ENCODE results near the gene TOB2.
"Not testable (repeated sequence)": the region's sequence is repeated elsewhere in the genome, so short reads cannot be mapped to it uniquely, and the experiment has no call there.

The TOB2 gene

DNA sequence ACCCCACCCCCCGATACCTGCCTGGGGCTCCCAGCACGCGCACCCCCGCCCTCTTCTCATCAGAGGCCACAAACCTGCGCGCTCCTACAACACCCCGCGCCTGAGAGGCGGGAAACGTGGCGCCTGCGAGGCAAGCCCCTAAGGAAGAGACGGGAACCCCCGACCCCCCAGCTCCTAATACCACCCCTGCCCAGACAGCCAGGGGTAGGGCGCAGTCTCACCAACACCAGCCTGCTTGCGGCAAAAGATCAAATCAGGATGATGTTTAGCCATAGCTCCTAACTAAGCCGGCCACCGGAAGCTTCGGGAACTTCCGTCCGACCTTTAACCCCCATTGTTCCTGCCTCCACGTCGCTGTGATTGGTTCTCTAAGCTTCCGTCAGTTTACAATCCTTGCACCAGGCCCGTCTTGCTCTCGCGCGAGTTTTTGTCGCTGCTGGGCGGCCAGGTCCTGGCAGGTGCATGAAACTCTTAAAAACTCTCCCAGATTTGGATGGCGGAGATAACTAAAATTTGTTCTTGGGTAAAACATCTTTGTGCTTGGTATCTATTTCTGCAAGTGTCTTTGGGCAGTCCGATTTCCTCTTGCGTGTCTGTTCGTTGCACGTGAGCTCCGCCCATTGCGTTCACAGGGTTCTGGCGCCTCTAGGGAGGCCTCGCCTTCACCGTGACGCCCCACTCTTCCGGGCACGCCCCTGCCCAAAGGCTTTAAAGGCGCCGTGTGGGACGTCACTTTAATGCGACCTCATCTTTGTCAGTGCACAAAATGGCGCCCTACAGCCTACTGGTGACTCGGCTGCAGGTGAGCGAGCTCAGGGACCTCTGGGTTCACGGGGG is 22.0 kb upstream of the TOB2 start, which contains the start of the genes ACO2 and PHF5A:
TSS of gene ACO2 (plus strand) at position 737 of the 837 bp plus-strand sequence. CDS start at position 767, 30 bp downstream.
TSS of gene PHF5A (minus strand) at position 312 of the 837 bp plus-strand sequence. CDS start at position 273, 39 bp downstream.
- peak; percentile 96 for DNase-seq (ENCODE audit: low read depth)

DNA sequence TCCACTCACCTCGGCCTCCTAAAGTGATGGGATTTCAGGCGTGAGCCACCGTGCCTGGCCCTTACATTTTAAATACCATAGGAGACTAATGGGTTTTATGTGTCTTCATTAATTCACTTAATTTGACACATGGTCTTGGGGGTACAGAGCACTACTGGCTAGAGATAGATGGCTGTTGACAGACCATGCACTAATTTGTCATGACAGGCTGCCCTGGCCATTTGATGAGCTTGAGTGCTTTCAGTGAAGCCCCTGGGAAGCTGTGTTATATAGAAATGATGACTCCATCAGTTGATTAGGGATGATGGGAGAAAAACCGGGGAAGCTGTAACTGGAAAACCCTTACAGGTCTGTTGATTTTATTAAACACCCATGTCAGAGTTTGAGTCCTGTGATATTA is 15.3 kb upstream of the TOB2 start:
- no peak for DNase-seq (ENCODE audit: low read depth)

DNA sequence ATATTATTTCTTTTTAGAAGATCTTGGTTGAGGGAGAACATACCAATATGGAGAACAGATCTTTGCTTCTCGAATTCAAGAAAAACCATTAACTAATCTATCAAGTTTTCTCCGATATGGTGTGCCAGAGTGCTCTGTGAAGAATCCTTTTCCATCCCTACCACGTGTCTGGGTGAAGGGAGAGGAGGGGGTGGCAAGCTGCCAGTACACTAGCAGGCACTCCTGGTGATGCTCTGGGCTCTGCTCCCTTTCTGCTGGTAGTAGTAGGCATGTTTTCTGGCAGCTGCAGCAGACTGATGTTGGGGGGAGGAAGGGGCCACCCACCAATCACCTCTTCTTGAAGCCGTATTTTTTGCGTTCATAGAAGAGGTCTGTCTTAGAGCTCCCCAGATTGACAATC is 13.5 kb upstream of the TOB2 start:
- DNase-seq (ENCODE audit: low read depth), result not testable (repeated sequence)

DNA sequence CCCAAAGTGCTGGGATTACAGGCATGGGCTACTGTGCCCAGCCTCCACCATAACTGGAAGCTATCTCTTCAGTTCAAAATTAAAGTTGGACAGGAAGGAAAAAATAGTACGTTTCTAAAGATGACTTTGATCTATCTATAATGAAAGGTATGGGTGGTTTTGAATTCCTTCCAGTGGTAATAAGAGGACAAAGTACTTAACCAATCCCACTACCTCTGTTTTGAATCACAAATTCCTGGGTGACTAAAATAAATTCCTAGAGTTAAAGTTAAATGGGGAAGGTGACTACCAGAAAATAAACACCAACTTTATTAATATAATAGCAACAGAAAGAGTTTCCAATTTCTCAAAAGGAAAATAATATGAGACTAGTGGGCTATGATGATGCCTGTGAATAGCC is 12.8 kb upstream of the TOB2 start:
- DNase-seq (ENCODE audit: low read depth), result no peak

DNA sequence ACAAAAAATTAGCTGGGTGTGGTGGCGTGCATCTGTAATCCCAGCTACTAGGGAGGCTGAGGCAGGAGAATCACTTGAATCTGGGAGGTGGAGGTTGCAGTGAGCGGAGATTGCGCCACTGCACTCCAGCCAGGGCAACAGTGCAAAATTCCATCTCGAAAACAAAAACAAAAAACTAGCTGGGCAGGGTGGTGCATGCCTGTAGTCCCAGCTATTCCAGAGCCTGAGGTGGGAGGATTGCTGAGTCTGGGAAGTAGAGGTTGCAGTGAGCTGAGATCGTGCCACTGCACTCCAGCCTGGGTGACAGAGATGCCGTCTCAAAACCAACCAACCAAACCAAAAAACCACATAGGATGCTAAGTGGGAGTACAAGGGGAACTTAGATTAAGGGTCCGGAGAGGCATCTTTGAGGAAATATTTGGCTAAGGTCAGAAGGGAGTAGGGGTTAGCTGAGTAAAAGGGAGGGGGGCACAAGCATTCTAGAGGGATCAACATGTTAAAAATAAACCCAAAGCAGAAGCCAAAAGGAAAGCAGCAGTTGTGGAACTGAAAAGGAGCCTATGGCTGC is 11.6 kb upstream of the TOB2 start:
- DNase-seq (ENCODE audit: low read depth), result no peak

DNA sequence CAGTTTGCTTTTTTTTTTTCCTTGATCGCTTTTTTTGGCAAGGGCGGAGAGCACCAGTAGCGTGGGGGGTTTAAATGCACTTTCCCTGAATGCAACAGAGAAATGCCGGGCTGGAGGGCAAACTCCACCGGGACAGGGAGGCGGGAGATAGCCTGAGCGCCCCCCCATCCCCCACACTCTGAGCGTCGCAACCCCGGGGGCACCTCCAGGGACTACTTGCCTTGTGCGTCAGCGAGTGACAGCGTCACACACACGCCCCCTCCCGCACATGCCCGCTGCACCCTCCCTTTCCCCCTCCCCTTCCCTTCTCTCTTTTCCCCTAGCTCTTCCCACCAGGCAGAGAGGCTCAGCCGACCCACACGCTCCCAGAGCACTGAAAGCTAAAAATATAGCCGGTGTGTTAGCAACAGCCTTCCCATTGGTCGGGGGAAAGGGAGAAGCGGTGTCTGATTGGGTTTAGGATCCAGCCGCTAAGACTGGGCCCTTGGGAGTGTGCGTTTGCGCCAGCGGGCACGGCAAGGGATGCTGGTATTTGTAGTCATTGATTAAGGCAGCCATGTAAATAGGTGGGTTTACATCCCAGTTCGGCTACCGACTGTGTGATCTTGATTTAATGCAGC is 1.7 kb upstream of the TOB2 start:
- peak; percentile 84 for DNase-seq (ENCODE audit: low read depth)

DNA sequence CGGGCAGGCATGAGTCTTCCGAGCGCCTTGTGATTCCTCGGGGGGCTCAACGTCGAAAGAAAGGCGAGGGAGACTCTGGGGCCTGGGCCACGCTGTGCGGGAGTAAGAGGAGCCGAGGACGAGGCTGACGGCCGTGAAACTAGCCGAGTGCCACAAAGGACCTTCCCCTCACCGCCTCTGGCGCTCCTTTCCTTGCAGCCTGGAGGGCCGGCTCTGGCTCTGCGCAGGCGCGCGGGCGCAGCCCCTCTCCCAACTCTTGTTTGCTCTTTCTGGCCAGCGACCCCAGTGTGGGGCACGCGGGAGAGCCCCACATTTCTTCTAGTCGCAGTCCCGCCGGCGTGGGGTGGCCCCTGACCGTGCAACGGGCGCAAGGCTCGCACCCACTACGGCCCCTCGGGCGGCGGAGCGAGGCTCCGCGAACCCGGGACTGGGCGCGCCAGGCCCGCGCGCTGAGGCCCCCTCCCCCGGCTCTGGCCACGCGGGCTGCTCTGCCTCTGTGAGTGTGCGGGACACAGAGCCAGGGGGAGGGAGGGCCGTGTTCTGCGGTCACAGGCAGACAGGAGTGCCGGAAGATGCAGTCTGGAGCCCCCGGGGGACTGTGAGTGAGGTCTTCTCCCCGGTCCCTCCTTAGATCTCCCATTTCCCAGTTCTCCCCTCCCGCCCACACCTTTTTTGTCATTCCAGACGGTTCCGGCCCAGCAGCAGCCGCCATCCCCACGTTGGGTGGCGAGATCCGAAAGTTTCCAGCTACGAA is 1.0 kb upstream of the TOB2 start:
- peak; percentile 35 for DNase-seq (ENCODE audit: low read depth)

DNA sequence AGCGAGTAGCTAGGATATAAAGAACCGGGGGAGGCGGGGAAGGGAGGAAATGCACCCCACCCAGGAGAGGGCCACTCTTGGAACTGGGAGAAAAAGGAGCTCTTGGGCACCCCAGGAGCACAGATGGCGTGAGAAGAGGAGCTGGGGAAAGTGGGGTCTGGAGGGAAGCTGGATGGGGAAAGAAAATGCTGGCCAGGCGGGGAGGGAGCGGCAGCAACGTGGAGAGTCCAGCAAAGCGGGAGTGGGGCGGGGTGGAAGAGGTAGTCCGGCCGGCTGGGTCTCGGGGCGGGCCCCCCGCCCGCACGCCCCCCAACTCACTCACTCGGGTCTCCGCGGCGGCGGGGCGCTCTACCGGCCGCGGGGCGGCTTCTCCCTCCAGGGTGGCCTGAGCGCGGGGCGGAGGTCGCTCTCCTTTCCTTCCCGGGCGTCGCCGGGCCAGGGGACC is 522 bp downstream of the TOB2 start:
- DNase-seq (ENCODE audit: low read depth), result no peak

DNA sequence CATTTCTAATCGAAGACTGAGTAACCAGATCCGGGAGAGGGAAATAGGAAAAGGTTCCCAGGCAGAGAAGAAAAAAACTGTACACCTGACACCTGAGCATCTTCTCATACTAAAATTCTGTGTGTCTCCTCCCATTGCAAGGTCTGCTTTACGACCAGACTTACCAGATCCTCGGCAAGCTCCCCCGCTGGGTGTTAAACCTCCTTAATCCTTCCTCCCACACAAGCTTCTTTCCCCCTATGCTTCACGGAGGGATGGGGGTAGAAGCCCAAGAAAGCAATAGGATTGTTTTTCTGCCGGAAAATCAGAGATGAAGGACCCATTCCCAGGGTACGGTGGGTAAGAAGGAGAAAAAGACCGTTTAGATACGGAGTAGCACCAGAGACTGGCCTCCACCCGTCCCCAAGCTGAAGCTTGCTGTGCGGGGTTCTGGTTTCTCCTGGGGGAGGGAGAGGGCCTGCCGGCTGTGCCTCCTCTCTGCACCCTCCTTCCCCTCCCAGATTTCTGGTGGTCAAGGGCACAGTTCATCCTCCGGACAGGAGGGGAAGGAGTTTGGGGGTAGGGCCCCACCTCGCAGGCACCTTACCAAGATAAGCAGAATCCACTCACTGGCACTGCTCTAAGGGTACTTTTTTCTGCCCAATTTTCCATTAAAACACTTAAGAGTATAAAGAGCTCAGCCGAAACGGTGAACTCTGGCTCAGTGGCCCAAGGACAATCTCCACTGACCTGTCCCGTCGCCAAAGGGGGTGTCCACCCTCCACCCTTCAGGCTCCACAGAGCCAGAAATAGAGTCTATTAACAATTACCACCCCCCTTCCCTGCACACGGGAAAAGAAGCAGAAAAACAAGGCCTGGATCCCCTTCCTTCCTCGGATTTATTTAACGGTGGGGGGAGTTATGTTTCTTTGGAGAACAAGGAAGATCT is 1.2 kb downstream of the TOB2 start:
- DNase-seq (ENCODE audit: low read depth), result no peak

DNA sequence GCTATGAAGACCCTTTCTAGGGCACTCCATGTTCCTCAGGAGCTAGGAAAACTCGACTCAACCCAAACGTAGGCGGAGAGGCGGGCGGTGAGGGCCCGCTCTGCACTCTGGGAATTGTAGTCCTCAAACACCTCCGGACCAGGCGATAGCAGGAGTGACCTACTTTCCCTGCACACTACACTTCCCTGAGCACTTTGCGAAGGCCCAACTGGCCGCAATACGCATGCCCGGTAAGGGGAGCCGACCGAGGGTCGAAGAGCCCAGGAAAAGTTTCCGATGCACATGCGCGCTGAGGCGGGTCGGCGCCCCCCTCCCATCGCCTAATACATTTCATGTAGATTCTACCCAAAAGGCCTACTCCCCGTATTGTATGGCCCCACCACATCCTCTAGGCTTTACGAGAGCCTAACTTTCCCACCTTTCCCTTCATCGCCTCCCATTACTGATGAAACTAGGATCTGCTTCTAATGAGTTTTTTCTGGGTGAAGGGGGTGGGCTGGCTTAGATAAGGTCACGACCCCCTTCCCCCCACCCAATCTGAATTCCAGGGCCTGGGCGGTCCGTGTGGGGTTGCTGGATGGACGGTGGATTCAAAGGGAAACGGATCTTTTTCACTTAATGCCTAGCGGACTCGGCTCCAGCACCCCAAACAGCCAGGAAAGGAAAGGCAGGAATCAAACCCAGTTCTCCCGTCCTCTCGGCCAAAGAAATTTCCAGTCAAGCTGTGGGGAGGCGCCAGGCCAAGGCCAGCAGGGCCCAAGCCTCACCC is 2.1 kb downstream of the TOB2 start:
- peak; percentile 72 for DNase-seq (ENCODE audit: low read depth)

DNA sequence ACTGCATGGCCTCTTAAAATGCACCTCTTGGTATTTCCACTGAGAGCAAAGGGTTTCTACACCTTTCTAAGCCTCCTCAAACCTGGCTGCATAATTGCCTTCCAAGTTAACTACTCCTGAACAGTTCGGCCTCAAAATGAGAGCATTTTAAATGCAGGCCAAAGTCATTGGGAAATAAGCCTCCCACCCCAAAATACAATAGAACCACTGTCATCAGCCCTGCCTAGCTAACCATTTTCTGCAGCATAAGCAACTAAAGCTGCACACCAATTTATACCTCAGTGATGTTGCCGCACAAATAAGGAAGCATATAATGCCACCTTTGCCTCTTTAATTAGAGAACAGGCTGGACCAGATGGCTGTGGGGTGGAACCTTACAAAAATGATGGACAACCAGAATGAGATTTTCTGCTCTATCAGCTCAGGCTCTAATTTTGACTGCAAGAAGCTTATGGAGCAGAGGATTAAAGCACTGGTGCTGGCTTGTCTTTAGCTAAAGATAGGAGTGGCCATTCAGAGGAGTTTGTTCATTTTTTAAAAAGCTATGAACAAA is 4.3 kb downstream of the TOB2 start:
- no peak for DNase-seq (ENCODE audit: low read depth)

DNA sequence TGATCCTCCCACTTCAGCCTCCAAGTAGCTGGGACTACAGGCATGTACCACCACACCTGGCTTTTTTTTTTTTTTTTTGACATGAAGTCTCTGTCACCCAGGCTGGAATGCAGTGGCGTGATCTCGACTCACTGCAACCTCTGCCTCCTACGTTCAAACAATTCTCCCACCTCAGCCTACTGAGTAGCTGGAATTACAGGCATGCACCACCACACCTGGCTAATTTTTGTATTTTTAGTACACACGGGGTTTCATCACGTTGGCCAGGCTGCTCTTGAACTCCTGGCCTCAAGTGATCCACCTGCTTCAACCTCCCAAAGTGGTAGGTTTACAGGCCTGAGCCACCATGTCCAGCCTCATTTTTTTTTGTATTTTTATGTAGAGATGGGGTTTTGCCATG is 6.1 kb downstream of the TOB2 start:
- not testable (repeated sequence) for DNase-seq (ENCODE audit: low read depth)

DNA sequence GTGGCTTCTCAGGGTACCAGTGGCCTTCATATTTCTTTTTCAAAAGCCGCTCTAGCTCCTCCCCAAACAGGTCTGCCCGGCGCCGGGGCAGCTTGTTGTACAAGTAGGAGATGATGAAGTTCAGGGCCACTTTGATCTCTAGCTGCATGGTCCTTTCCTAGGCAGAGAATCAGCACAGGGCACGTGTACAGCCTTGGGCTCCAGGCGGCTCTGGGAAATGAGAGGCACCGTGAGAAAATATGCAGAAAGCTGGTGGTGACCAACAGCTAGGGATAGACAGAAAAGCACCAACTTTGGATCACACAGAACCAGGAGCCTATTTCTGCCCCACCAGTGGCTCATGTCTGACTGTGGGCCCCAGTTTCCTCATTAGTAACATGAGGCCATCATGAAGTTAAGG is 9.4 kb downstream of the TOB2 start:
- no peak for DNase-seq (ENCODE audit: low read depth)

DNA sequence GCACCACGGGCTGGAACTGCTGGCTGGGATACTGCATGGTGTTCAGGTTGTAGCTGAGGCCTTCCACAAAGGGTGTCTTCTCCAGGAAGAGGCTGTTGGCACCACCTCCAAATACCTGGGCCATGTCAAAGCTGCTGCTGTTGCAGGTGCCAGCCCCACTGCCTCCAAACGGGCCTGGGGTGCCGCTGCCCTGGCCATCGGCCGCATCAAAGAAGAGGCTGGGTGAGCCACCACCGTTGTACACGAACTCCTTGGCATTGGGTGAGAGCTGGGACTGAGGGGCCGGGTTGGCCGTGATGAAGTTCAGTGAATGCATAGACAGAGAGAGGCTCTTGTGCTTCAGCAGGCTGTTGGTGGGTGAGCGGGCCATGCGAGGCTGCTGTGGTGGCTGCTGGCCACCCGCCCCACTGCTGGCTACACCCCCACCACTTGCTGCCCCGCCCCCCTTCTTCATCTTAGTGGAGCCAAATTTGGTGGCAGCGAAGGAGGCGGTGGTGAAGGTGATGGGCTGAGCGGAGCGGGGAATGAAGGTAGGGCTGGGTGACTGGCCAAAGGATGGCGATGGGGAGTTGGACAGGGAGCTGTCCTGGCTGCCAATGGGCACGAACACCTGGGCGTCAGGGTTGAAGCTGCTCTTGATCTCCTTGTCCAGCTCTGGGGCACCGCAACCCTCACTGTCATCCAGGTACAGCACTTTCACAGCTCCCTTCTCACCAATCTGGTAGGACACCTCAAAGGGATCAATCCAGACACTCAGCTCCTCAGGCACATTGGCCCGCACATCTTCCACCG is 10.1 kb downstream of the TOB2 start:
- no peak for DNase-seq (ENCODE audit: low read depth)

DNA sequence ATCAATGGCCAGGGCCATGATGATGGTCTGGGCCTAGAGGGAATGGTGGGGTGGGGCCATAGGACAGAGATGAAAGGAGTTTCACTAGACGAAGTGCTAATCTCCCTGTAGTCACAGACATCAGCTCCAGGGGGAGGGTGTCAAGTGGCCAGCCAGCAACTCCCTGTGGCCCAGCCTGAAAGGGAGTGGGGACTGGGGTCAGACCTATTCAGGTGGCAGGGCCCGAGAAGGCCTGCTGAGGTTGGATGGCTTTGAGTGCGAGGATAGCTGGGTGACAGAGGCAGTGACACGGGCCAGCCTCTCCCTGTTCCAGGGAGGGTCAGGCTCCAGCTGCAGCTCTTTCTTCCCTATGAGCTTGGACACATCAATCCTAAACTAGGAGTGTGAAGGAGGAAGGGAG is 11.0 kb downstream of the TOB2 start:
- no peak for DNase-seq (ENCODE audit: low read depth)

DNA sequence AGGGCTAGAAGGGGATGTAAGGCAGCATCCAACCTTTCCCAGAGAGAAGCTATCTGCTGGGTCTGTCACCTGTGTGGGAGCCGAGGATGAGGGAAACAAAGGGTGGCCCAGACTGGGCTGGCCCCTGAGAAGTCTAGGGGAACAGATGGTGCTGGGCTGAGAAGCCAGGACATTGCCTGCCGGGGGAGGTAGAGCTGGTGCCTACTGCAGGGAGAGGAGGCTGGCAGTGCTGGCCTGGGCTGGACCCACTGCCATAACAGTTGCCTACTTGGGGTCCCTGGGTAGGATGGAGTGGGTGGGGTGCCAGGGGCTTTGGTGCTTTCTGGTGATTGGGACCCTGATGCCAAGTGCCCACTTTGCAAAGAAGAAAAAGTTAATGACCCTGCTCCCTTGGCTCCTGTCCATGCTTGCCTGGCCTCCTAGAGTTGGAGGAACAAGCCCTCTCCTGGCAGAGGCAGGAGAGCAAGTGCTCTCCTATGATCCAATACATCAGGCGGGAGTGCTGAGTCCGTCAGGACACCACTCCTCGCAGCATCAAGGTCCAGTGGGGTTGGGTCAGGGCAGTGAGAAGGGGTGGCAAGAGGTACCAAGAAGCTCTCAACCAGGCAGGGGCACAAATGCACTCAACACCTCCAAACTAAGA is 12.1 kb downstream of the TOB2 start:
- DNase-seq (ENCODE audit: low read depth), result not testable (repeated sequence)

DNA sequence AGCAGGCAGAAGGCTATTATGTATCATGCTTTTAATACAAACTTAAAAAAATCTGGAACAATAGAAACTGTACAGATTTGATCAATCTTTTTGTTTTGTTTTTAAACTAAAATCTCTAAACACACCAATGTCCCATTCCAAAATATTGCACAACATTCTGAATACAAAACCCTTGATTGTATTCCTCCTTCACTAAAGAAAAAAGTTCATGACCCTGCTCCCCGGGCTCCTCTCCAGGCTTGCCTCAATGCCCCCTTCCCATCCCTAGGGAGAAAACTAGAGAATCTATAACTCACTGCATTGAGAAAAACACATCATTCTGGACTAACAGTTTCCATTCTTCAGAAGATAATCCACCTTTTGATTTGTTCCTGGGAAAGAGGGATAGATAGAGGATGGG is 13.1 kb downstream of the TOB2 start:
- not testable (repeated sequence) for DNase-seq (ENCODE audit: low read depth)

DNA sequence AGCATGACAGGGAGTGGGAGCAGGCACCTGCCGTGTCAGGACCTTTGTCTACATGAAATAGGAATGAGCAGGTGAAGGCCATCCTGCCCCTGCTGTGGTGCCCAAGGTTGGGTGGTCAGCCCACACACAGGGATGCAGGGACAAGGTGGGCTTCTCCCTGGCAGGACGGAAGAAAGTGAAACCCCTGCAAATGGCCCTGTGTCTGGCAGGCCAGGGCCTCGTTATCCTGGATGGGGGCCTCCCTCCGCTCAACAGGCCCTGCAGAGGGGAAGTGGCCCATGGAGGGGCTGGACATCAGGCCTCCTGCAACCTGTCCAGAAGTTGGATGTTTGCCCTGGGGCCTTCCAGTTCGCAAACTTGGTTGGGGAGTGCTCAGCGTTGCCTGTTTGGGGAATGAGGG is 14.9 kb downstream of the TOB2 start:
- DNase-seq (ENCODE audit: low read depth), result no peak

DNA sequence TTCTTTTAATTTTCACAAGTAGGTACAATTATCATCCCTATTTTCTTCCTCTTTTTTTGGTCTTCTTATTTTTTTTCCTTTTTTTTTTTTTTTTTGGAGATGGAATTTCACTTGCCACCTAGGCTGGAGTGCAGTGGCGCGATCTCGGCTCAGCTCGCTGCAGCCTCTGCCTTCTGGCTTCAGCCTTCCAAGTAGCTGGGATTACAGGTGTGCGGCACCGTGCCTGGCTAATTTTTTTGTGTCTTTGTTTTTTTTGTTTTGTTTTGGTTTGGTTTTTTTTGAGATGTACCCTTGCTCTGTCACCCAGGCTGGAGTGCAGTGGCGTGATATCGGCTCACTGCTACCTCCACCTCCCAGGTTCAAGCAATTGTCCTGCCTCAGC is 16.7 kb downstream of the TOB2 start:
- DNase-seq (ENCODE audit: low read depth), result no peak
